Mucosa of descending colon (tissue), 3 donors: ENCODE results near the gene TASP1. TPM values are rescaled to one million over a fixed set of nuclear protein-coding genes. Genes with fewer than 3 reads are reported as not detected.

Experiments
- ATAC-seq: fragments of 200-7000 bp; cut with Tn5 transposase; one replicate; pipeline ENCODE4 v1.9.1; 2020; ENCODE audit warnings: mild to moderate bottlenecking, moderate library complexity
- DNase-seq, 3 donors: peaks; one replicate each; pipeline ENCODE4 v3.0.0-alpha.2; 2020
- H3K36me3 ChIP-seq: fragments of 200-600 bp; one replicate; pipeline ENCODE4 v1.8.0; 2021; ENCODE audit warnings: low read depth, mild to moderate bottlenecking
- H3K4me1 ChIP-seq: fragments of 200-600 bp; one replicate; pipeline ENCODE4 v1.8.0; 2021; ENCODE audit warnings: low read depth, mild to moderate bottlenecking
- H3K4me3 ChIP-seq: fragments of 200-600 bp; one replicate; pipeline ENCODE4 v1.8.0; 2021; ENCODE audit warnings: mild to moderate bottlenecking
- H3K9me3 ChIP-seq: fragments of 200-600 bp; one replicate; pipeline ENCODE4 v1.8.0; 2021; ENCODE audit warnings: mild to moderate bottlenecking
- CTCF ChIP-seq: fragments of 200-600 bp; IDR thresholded peaks from one replicate; pipeline ENCODE4 v1.8.0; 2022; ENCODE audit warnings: antibody characterized with exemption, mild to moderate bottlenecking
- intact Hi-C, 2 donors: fragments of 100-400 bp; cut with DNase I in 1 of 2; cut with micrococcal nuclease in 1 of 2; formaldehyde crosslinking; loops; one replicate each; pipeline versions ENCODE4 v1.11.0 to v1.11.1; 2022; cut with DNase I, micrococcal nuclease
- total RNA-seq, 3 donors: library from RNA; stranded (reverse); fragmentation: NEBNext Ultra II Directional in 2 of 3; extraction: Animal tissue kit (Norgen Biotek cat#: 25700) in 2 of 3; gene quantifications; one replicate each; pipeline versions ENCODE4 v1.2.1 to v1.2.4, GENCODE V29; 2021 to 2023
- donor health status: DM: no; HTN: no; CAD: no; lungs with moderate emphysema.
- donor health status: DM: no; HTN: no; CAD: no.
- donor health status: DM: no; HTN: yes; CAD: no.

TASP1 gene
- total RNA-seq, 3 donors from 2014 or later, result 13.3 to 15.0 (median 13.8) TPM

DNA sequence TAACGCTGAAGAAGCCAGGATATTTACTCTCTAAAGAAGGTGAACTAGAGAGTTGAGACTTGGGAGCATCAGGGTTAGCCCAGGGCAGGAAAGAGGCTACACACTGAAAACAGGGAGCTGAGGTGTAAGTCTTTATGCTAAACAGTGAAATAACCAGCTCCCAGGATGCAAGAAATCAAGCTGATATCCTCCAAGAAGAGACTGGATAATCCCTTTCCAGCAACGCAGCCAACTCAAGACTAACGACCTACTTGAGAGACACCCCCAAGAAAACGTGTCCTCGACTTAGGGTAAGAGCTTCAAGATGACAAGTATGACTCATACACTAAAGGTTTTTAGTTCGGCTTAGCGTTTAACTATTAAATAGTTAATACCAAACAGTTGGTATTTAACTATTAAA is 202.2 kb downstream of the TASP1 start:
- Histone ChIP-seq H3K4me1 (no peaks in the 10 kb centered on the region), H3K9me3 (peaks cover 9% of the 10 kb centered on the region), H3K36me3 (no peaks in the 10 kb centered on the region), H3K4me3 (no peak overlapping the region)
- DNase-seq (no peak), ATAC-seq (no peak)
- intact Hi-C loops, result no loop called here
- TF ChIP-seq CTCF, result no peak

DNA sequence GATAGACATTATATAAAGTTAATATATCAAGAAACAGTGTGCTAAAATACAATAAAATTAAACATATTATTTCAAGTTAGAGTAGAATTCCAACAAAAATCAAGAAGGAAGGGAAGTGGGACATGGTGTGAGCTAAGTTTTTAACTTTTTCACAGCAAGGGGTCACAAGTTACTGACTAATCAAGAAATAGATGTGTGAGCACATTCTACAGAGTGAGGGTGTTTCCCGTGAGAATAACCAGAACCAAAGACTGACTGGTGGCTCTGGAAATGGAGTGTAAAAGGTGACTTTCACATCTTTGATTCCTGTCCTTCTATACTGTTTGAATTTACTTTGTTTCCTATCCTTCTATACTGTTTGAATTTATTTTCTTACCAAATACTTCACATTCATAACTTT is 206.6 kb downstream of the TASP1 start:
- no peak for TF ChIP-seq CTCF
- no peak overlapping the region for H3K4me3 ChIP-seq
- H3K4me1 ChIP-seq, result no peaks in the 10 kb centered on the region
- intact Hi-C loops, result no loop called here
- no peaks in the 10 kb centered on the region for H3K9me3 ChIP-seq
- DNase-seq (no peak), ATAC-seq (no peak)
- H3K36me3 ChIP-seq, result no peaks in the 10 kb centered on the region

GRCh38 chr20:13430346-13431002 is 208.3 kb downstream of the TASP1 start:
- intact Hi-C loops, result no loop called here
- no peak for DNase-seq
- peak; percentile 49 for ATAC-seq
- Histone ChIP-seq H3K4me1 (no peaks in the 10 kb centered on the region), H3K4me3 (no peak overlapping the region), H3K36me3 (no peaks in the 10 kb centered on the region), H3K9me3 (no peaks in the 10 kb centered on the region)
- no peak for TF ChIP-seq CTCF

- TF ChIP-seq CTCF, result no peak
- no peak for ATAC-seq
- Histone ChIP-seq H3K4me1 (no peaks in the 10 kb centered on the region), H3K36me3 (no peaks in the 10 kb centered on the region), H3K9me3 (no peaks in the 10 kb centered on the region), H3K4me3 (no peak overlapping the region)
- no peak for DNase-seq
- intact Hi-C loops, result no loop called here
Observed at GRCh38 chr20:13428684-13429083, 210.0 kb downstream of the TASP1 start.

- intact Hi-C loops, result no loop called here
- H3K4me1 ChIP-seq, result no peaks in the 10 kb centered on the region
- no peaks in the 10 kb centered on the region for H3K9me3 ChIP-seq
- TF ChIP-seq CTCF, result no peak
- H3K36me3 ChIP-seq, result no peaks in the 10 kb centered on the region
- DNase-seq (no peak), ATAC-seq (no peak)
- no peak overlapping the region for H3K4me3 ChIP-seq
Observed at GRCh38 chr20:13426870-13427269, 211.9 kb downstream of the TASP1 start.
